ENCODE data around the gene ENDOD1.

DNA sequence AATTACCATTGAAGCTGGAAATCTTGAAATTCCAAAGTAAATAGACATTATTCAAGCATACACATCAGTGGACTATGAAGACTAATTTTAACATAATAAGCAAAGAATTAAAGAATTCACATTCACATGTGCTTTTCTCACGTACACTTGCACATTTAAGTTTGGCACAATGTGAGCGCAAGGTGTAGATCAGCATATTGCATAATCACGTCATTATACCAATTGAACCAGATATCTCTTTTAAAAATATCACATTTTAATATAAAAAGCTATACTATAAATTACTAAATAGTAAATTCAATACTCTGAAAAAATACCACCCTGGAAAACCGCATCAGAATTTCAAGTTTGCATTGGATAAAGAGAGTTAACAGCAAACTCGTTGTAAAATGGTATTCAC is 80.6 kb downstream of the ENDOD1 start:
- TF ChIP-seq NPAS2 (CRISPR knock-in tag; IDR thresholded peaks at IDR 0.05; ENCODE audit: borderline replicate concordance): no peak
- TF ChIP-seq, protein P1, sequence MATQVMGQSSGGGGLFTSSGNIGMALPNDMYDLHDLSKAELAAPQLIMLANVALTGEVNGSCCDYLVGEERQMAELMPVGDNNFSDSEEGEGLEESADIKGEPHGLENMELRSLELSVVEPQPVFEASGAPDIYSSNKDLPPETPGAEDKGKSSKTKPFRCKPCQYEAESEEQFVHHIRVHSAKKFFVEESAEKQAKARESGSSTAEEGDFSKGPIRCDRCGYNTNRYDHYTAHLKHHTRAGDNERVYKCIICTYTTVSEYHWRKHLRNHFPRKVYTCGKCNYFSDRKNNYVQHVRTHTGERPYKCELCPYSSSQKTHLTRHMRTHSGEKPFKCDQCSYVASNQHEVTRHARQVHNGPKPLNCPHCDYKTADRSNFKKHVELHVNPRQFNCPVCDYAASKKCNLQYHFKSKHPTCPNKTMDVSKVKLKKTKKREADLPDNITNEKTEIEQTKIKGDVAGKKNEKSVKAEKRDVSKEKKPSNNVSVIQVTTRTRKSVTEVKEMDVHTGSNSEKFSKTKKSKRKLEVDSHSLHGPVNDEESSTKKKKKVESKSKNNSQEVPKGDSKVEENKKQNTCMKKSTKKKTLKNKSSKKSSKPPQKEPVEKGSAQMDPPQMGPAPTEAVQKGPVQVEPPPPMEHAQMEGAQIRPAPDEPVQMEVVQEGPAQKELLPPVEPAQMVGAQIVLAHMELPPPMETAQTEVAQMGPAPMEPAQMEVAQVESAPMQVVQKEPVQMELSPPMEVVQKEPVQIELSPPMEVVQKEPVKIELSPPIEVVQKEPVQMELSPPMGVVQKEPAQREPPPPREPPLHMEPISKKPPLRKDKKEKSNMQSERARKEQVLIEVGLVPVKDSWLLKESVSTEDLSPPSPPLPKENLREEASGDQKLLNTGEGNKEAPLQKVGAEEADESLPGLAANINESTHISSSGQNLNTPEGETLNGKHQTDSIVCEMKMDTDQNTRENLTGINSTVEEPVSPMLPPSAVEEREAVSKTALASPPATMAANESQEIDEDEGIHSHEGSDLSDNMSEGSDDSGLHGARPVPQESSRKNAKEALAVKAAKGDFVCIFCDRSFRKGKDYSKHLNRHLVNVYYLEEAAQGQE (IDR thresholded peaks at IDR 0.05): no peak

All from A549 (cell line).